SK-N-MC (cell line): ENCODE data around the gene TMPRSS3.

Experiments used
- DNase-seq: peaks from one replicate; pipeline ENCODE4 v3.0.0-alpha.2; 2011; ENCODE audit warnings: low read depth, low spot score
- H3K27ac ChIP-seq: fragments of 200-600 bp; sonication (generic); 2 replicates; pipeline ENCODE4 v1.5.1; 2016; ENCODE audit warnings: mixed run types
- H3K36me3 ChIP-seq: fragments of 200-600 bp; sonication (generic); 2 replicates; pipeline ENCODE4 v1.6.1; 2017; ENCODE audit warnings: antibody characterized with exemption, low read length, mixed read lengths; ENCODE audit not compliant: insufficient read depth
- H3K4me3 ChIP-seq: fragments of 200-600 bp; sonication (generic); 2 replicates; pipeline ENCODE4 v1.5.1; 2016
- H3K9ac ChIP-seq: fragments of 200-600 bp; sonication (generic); 2 replicates; pipeline ENCODE4 v1.8.0; 2017; ENCODE audit warnings: mixed run types, mixed read lengths; ENCODE audit not compliant: insufficient read length
- H3K9me3 ChIP-seq: fragments of 200-600 bp; sonication (generic); 2 replicates; pipeline ENCODE4 v1.6.1; 2017; ENCODE audit warnings: low read depth, mild to moderate bottlenecking, antibody characterized with exemption, low read length, moderate library complexity, mixed read lengths
- EZH2 ChIP-seq: fragments of 200-600 bp; sonication (generic); IDR thresholded peaks from one replicate; pipeline ENCODE4 v1.6.1; 2017; ENCODE audit warnings: antibody characterized with exemption
- FOXP2 ChIP-seq: optimal IDR thresholded peaks from 2 replicates; pipeline ENCODE3; 2011; ENCODE audit warnings: mild to moderate bottlenecking, moderate library complexity; ENCODE audit not compliant: insufficient read depth; ENCODE audit errors: extremely low read length, control extremely low read depth
- POLR2AphosphoS5 ChIP-seq: IDR thresholded peaks from 2 replicates; pipeline ENCODE4 v1.6.1; 2012; ENCODE audit warnings: mild to moderate bottlenecking, low read depth, low read length, borderline replicate concordance

TMPRSS3 gene

DNA sequence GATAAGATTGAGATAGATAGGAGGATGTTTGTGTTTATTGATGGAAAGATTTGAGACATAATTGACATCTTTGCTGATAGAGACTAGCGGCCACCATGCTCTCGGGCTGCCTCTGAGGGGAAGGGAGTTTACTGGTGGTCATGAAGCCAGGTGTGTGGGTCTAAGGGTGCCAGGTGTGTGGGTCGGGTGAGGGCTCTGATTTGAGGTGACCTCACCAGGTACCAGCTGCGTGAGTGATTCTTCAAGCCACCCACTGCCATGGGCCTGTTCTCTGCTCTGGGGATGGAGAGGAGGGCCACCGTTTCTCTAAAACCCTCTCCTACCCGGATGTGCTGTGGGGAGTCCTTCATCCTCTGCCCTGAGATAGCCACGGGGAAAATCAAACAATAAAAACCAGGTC, 11.0 kb upstream of the TMPRSS3 start:
- no peak for TF ChIP-seq FOXP2
- TF ChIP-seq EZH2, result no peak
- no peak for TF ChIP-seq POLR2AphosphoS5
- no peak overlapping the region for H3K4me3 ChIP-seq
- no peak overlapping the region for H3K9ac ChIP-seq
- DNase-seq, result no peak
- H3K27ac ChIP-seq, result no peak overlapping the region
- H3K9me3 ChIP-seq, result no peaks in the 10 kb centered on the region
- H3K36me3 ChIP-seq, result no peaks in the 10 kb centered on the region

DNA sequence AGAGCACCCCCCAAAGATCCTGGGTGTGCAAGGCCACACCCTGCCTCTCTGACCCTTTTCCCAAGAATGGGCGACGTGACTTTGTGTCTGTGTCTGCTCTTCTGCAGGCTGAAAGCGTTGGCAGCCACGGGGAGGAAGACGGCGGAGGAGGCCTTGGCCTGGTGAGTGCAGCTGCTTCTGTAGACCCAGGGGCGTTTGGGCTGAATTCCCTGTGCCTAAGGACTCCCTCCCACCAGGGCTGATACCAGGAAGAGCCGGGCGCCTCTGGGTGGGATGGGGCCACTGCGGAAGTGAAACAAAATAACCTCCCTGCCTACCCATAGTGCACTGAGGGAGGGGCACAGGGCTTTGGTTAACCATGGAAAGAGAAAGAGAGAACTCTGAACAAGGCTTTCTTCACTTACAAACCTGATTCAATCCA, 10.4 kb upstream of the TMPRSS3 start:
- no peak for TF ChIP-seq FOXP2
- no peak for TF ChIP-seq EZH2
- TF ChIP-seq POLR2AphosphoS5, result no peak
- Histone ChIP-seq H3K36me3 (no peaks in the 10 kb centered on the region), H3K4me3 (no peak overlapping the region), H3K27ac (no peak overlapping the region), H3K9ac (no peak overlapping the region), H3K9me3 (no peaks in the 10 kb centered on the region)
- no peak for DNase-seq

GRCh38 chr21:42405064-42406013, 9.5 kb upstream of the TMPRSS3 start:
- Histone ChIP-seq H3K4me3 (no peak overlapping the region), H3K9ac (no peak overlapping the region), H3K9me3 (no peaks in the 10 kb centered on the region), H3K36me3 (no peaks in the 10 kb centered on the region), H3K27ac (no peak overlapping the region)
- TF ChIP-seq POLR2AphosphoS5 (no peak), EZH2 (no peak), FOXP2 (no peak)
- no peak for DNase-seq

- TF ChIP-seq FOXP2, result no peak
- TF ChIP-seq POLR2AphosphoS5, result no peak
- no peak for TF ChIP-seq EZH2
- Histone ChIP-seq H3K27ac (no peak overlapping the region), H3K4me3 (no peak overlapping the region), H3K36me3 (no peaks in the 10 kb centered on the region), H3K9me3 (no peaks in the 10 kb centered on the region), H3K9ac (no peak overlapping the region)
- no peak for DNase-seq
Measured at GRCh38 chr21:42404539-42404938, 8.7 kb upstream of the TMPRSS3 start.

DNA sequence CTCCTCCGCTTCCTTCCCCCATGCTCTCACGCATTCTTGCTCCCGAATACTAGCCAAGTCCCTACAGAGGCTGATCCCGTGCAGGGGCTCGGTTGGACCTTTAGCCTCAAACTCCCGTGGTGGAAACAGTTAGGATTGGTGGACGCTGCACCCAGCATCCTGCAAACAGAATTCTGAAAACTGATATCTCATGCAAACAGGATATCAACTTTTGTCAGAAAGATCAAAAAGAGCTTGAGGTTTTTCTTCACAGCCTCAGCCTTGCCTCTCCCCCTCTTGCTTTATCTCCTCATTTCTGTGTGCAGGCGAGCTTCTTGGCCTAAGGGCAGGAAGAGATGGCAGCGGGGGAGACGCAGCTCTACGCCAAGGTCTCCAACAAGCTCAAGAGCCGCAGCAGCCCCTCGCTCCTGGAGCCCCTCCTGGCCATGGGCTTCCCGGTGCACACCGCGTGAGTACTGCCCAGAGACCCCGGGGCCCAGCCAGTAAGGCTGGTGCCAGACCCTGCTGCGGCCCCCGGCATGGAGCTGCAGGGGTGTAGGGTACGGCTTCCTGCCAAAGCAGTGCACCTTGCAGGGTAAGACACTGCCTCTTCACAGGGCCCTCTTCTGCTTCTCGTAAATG, 7.9 kb upstream of the TMPRSS3 start, which contains the start of gene UBASH3A:
Gene UBASH3A, plus strand, starts transcription at position 292 of the 621 bp plus-strand sequence. Its CDS starts 44 bp downstream, at position 336.
- no peak for DNase-seq
- Histone ChIP-seq H3K9ac (no peak within 1 kb of the TSS), H3K27ac (no peak within 1 kb of the TSS), H3K36me3 (no peaks in the 10 kb centered on the region), H3K4me3 (peak within 1 kb of the TSS; percentile 25; the same call in 1 of the 2 replicates), H3K9me3 (no peaks in the 10 kb centered on the region)
- no peak for TF ChIP-seq EZH2

- Histone ChIP-seq H3K9ac (no peak overlapping the region), H3K36me3 (no peaks in the 10 kb centered on the region), H3K4me3 (no peak overlapping the region), H3K9me3 (no peaks in the 10 kb centered on the region), H3K27ac (no peak overlapping the region)
- no peak for DNase-seq
- TF ChIP-seq FOXP2 (no peak), POLR2AphosphoS5 (no peak), EZH2 (no peak)
Measured at GRCh38 chr21:42401820-42402251, 6.0 kb upstream of the TMPRSS3 start.

DNA sequence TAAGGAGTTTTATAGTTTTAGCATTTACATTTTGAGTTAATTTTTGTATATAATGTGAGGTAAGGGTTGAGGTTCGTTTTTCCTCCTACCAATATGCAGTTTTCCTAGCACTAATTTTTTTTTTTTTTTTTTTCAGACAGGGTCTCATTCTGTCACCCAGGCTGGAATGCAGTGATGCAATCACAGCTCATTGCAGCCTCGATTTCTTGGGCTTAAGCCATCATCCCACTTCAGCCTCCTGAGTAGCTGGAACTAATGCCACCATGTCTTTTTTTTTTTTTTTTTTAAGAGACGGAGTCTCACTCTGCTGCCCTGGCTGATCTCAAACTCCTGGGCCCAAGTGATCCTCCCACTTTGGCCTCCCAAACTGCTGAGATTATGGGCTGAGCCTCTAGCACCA, 5.3 kb upstream of the TMPRSS3 start:
- peak overlapping the region; percentile 74; the same call in 1 of the 2 replicates for H3K27ac ChIP-seq

GRCh38 chr21:42400525-42400924, 4.7 kb upstream of the TMPRSS3 start:
- no peak for TF ChIP-seq EZH2
- TF ChIP-seq FOXP2, result no peak
- TF ChIP-seq POLR2AphosphoS5, result no peak
- H3K9ac ChIP-seq, result no peak overlapping the region
- H3K36me3 ChIP-seq, result no peaks in the 10 kb centered on the region
- no peak for DNase-seq
- H3K4me3 ChIP-seq, result no peak overlapping the region
- H3K9me3 ChIP-seq, result no peaks in the 10 kb centered on the region
- no peak overlapping the region; the same call in 1 of the 2 replicates for H3K27ac ChIP-seq

More for the DNA sequence above, 5.3 kb upstream of the TMPRSS3 start:
- Histone ChIP-seq H3K9ac (no peak overlapping the region), H3K36me3 (no peaks in the 10 kb centered on the region), H3K9me3 (no peaks in the 10 kb centered on the region), H3K4me3 (no peak overlapping the region)
- no peak for TF ChIP-seq EZH2
- TF ChIP-seq POLR2AphosphoS5, result no peak
- TF ChIP-seq FOXP2, result no peak
- no peak for DNase-seq
